ENCODE measurements around the gene PEF1. TPM values are rescaled to one million over a fixed set of nuclear protein-coding genes. Genes with fewer than 3 reads are reported as not detected.

PEF1 gene
- total RNA-seq, 2 donors from 2014 or later = 42.9 to 66.8 TPM

DNA sequence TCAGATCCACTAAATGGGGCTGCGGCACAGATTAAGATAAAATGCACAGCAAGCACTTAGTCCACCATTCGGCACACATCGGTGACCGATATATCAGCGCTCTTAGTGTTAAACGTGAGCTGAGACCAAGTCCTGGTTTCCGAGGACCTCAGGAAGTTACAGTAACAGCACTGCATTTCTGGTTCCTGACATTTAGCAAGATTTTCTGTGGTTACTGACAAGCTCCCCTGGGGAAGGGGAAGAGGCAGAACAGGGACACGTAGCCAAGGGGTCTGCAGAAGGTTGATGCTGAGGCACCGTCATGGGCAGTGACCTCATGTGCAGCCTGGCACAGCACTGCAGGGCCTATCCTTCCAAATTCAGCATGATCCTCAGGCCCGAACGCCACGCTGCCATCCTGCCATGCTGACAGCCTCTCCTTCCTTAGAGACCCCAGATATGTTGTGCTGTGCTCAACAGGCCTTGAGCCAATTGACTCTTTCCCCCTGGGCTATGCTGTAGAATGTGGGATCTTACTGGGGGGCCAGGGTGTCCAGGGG is 13.4 kb upstream of the PEF1 start:
- peaks cover 24% of the 10 kb centered on the region for H3K36me3 ChIP-seq
- no peaks in the 10 kb centered on the region for H3K9me3 ChIP-seq
- H3K4me3 ChIP-seq = no peak overlapping the region
- TF ChIP-seq, protein P1, sequence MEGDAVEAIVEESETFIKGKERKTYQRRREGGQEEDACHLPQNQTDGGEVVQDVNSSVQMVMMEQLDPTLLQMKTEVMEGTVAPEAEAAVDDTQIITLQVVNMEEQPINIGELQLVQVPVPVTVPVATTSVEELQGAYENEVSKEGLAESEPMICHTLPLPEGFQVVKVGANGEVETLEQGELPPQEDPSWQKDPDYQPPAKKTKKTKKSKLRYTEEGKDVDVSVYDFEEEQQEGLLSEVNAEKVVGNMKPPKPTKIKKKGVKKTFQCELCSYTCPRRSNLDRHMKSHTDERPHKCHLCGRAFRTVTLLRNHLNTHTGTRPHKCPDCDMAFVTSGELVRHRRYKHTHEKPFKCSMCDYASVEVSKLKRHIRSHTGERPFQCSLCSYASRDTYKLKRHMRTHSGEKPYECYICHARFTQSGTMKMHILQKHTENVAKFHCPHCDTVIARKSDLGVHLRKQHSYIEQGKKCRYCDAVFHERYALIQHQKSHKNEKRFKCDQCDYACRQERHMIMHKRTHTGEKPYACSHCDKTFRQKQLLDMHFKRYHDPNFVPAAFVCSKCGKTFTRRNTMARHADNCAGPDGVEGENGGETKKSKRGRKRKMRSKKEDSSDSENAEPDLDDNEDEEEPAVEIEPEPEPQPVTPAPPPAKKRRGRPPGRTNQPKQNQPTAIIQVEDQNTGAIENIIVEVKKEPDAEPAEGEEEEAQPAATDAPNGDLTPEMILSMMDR (IDR thresholded peaks at IDR 0.05) = no peak
- H3K4me1 ChIP-seq = no peaks in the 10 kb centered on the region
- DNase-seq (ENCODE audit: low spot score) = no peak
- H3K27me3 ChIP-seq = no peaks in the 10 kb centered on the region
- H3K27ac ChIP-seq = no peak overlapping the region

DNA sequence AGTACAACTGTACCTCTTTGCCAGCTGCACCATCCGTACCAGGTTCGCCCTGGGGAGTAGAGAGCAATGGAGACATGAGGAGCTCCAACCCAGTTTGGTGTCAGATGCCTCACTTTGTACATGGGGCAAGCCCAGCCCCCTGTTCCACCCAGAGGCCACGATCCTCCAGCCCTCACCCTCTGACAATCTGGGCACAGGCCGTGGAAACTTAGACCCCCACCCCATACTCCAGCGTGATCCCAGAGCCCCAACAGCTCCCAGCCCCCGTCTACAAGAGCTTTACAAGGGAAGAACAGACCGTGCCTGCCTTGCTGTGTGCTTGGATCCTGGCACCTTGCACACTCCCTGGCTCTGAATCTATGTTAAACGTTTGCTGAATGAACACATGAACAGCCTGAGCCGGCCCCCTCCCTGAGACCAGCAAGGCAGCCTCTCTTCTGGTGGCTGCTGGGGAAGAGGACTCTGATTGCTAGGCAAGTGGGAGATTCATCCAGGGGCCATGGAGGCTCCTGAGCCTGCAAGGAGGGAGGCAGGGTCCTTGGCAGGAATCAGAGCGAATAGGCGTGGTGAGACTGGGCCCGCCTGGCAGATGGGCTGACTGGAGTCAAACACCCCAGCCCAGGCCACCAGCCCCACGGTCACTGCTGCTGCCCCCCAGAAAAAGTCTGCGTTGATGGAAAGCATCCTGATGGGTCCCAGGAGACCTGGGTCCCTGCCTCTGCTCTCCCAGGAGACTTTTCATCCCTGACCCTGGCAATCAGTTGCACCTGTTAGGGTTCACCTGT is 12.5 kb upstream of the PEF1 start:
- Histone ChIP-seq H3K36me3 (peaks cover 26% of the 10 kb centered on the region), H3K9me3 (no peaks in the 10 kb centered on the region)
- TF ChIP-seq, protein P1 (IDR thresholded peaks at IDR 0.05) = no peak

DNA sequence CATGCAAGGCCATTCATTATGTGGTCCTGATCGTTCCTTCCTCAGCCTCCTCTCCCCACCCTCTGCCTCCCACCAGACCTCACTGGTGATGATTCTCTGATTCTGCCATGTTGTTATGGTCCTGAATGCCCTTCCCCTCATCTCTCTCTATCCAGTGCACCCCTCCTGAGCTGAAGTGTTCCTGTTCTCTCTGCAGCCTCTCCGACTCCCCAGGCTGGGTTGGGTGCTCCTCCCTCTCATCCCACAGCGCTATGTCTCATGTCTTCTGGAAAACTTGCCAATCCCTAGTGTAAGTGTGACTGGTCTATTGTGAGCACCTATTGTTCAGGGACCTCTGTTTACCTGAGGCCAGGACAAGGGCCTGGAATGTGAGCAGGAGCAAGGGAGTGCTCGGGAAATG is 11.1 kb upstream of the PEF1 start:
- no peaks in the 10 kb centered on the region for H3K27me3 ChIP-seq
- H3K4me3 ChIP-seq = no peak overlapping the region
- no peak overlapping the region for H3K27ac ChIP-seq
- H3K36me3 ChIP-seq = peaks cover 26% of the 10 kb centered on the region
- DNase-seq (ENCODE audit: low spot score) = no peak
- TF ChIP-seq, protein P1 (IDR thresholded peaks at IDR 0.05) = no peak
- no peaks in the 10 kb centered on the region for H3K9me3 ChIP-seq
- peaks cover 0 to 8% of the 10 kb centered on the region in 2 donors for H3K4me1 ChIP-seq

More for the DNA sequence above, 12.5 kb upstream of the PEF1 start:
- DNase-seq (ENCODE audit: low spot score) = no peak
- H3K4me3 ChIP-seq = no peak overlapping the region
- no peak overlapping the region for H3K27ac ChIP-seq
- H3K27me3 ChIP-seq = no peaks in the 10 kb centered on the region
- H3K4me1 ChIP-seq = no peaks in the 10 kb centered on the region

DNA sequence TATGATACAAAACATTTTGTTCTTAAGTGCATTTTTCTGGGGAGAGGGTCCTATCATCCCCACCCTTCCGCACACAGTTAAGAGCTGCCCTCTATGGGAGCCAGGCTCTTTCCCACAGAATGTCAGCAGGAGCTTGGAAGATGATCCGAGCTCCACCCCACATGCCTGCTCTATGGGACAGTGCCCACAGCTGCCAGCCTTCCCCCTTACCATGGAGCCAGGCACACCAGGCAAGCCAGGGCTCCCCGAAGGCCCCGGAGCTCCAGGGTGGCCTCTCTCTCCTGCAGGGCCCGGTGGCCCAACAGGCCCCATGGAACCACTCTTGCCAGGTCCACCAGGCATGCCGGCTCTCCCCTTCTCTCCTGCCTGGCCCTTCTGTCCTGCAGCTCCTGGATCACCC is 10.4 kb upstream of the PEF1 start:
- Histone ChIP-seq H3K27me3 (no peaks in the 10 kb centered on the region), H3K27ac (no peak overlapping the region), H3K4me1 (peaks cover 0 to 14% of the 10 kb centered on the region in 2 donors), H3K36me3 (peaks cover 26% of the 10 kb centered on the region), H3K4me3 (no peak overlapping the region), H3K9me3 (no peaks in the 10 kb centered on the region)
- no peak for DNase-seq (ENCODE audit: low spot score)
- TF ChIP-seq, protein P1 (IDR thresholded peaks at IDR 0.05) = no peak

DNA sequence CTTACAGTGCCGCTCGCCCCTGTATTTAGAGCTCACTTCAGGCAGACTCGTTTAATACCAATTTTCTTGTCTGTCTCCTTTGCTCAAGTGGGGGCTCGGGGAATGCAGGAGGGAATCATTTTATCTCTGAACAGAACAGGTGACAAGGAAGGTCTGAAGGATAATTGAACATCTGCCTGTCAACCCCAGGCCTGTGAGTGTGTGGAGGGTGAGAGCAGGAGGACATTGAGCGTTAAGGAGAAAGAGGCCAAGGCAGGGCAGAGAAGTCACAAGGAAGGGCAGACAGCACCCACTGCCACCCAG is 9.7 kb upstream of the PEF1 start:
- Histone ChIP-seq H3K27ac (no peak overlapping the region), H3K9me3 (no peaks in the 10 kb centered on the region), H3K4me1 (peaks cover 0 to 15% of the 10 kb centered on the region in 2 donors), H3K36me3 (peaks cover 26% of the 10 kb centered on the region), H3K27me3 (no peaks in the 10 kb centered on the region), H3K4me3 (no peak overlapping the region)
- DNase-seq (ENCODE audit: low spot score) = no peak
- TF ChIP-seq, protein P1 (IDR thresholded peaks at IDR 0.05) = no peak

Data from right atrium auricular region (tissue), 2 donors.